ENCODE results near the gene NSUN4. TPM values are rescaled to one million over a fixed set of nuclear protein-coding genes. Genes with fewer than 3 reads are reported as not detected.
"Not testable (repeated sequence)": the region's sequence is repeated elsewhere in the genome, so short reads cannot be mapped to it uniquely, and the experiment has no call there.

The NSUN4 gene
- total RNA-seq, 1 donor from 2014 or later, result 32.7 TPM

GRCh38 chr1:46363121-46363520 is 22.5 kb downstream of the NSUN4 start:
- H3K36me3 Mint-ChIP-seq (ENCODE audit: low read depth), result peaks cover 8% of the 10 kb centered on the region
- no peaks in the 10 kb centered on the region for H3K27me3 Mint-ChIP-seq (ENCODE audit: low read depth)
- no peaks in the 10 kb centered on the region for H3K4me1 Mint-ChIP-seq
- peak overlapping the region; percentile 52 for H3K27ac Mint-ChIP-seq (ENCODE audit: unreplicated experiment)
- no peaks in the 10 kb centered on the region for H3K9me3 Mint-ChIP-seq
- DNase-seq (ENCODE audit: low read depth, low spot score), result no peak
- TF ChIP-seq, protein P1, sequence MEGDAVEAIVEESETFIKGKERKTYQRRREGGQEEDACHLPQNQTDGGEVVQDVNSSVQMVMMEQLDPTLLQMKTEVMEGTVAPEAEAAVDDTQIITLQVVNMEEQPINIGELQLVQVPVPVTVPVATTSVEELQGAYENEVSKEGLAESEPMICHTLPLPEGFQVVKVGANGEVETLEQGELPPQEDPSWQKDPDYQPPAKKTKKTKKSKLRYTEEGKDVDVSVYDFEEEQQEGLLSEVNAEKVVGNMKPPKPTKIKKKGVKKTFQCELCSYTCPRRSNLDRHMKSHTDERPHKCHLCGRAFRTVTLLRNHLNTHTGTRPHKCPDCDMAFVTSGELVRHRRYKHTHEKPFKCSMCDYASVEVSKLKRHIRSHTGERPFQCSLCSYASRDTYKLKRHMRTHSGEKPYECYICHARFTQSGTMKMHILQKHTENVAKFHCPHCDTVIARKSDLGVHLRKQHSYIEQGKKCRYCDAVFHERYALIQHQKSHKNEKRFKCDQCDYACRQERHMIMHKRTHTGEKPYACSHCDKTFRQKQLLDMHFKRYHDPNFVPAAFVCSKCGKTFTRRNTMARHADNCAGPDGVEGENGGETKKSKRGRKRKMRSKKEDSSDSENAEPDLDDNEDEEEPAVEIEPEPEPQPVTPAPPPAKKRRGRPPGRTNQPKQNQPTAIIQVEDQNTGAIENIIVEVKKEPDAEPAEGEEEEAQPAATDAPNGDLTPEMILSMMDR (conservative IDR thresholded peaks at IDR 0.05), result no peak
- no peak overlapping the region for H3K4me3 Mint-ChIP-seq

GRCh38 chr1:46364612-46365011 is 24.0 kb downstream of the NSUN4 start:
- Mint-ChIP-seq H3K9me3 (no peaks in the 10 kb centered on the region), H3K4me1 (no peaks in the 10 kb centered on the region), H3K27me3 (ENCODE audit: low read depth) (no peaks in the 10 kb centered on the region), H3K27ac (ENCODE audit: unreplicated experiment) (no peak overlapping the region), H3K36me3 (ENCODE audit: low read depth) (peaks cover 10% of the 10 kb centered on the region), H3K4me3 (no peak overlapping the region)
- TF ChIP-seq, protein P1 (conservative IDR thresholded peaks at IDR 0.05), result no peak
- DNase-seq (ENCODE audit: low read depth, low spot score), result no peak

- not testable (repeated sequence) for H3K4me1 Mint-ChIP-seq; H3K27me3 Mint-ChIP-seq (ENCODE audit: low read depth); H3K36me3 Mint-ChIP-seq (ENCODE audit: low read depth); H3K9me3 Mint-ChIP-seq; DNase-seq (ENCODE audit: low read depth, low spot score); H3K27ac Mint-ChIP-seq (ENCODE audit: unreplicated experiment); H3K4me3 Mint-ChIP-seq
Measured at GRCh38 chr1:46365796-46366195, 25.2 kb downstream of the NSUN4 start.

DNA sequence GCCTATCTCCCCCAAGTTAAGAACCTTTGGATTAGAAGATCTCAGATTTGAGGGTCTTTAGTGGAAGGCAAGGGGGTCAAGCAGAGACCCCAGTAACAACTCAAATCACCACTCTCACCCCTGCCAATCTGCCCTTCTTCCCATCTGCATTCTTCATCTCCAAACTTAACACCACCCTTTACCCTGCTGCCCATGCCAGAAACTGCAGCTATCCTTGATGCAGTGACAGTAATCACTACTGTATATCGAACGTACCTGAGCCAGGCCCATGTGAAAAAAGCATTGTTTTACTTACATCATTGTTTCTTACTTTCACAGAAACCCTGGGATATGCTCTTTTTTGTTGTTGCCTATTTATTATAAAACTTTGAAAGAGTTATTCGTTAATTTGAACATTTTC is 26.5 kb downstream of the NSUN4 start:
- H3K9me3 Mint-ChIP-seq, result no peaks in the 10 kb centered on the region
- H3K27me3 Mint-ChIP-seq (ENCODE audit: low read depth), result no peaks in the 10 kb centered on the region
- TF ChIP-seq, protein P1 (conservative IDR thresholded peaks at IDR 0.05), result no peak
- no peak overlapping the region for H3K27ac Mint-ChIP-seq (ENCODE audit: unreplicated experiment)
- DNase-seq (ENCODE audit: low read depth, low spot score), result no peak
- peaks cover 10% of the 10 kb centered on the region for H3K36me3 Mint-ChIP-seq (ENCODE audit: low read depth)
- H3K4me1 Mint-ChIP-seq, result no peaks in the 10 kb centered on the region
- H3K4me3 Mint-ChIP-seq, result no peak overlapping the region

- DNase-seq (ENCODE audit: low read depth, low spot score); H3K9me3 Mint-ChIP-seq; H3K4me3 Mint-ChIP-seq; H3K4me1 Mint-ChIP-seq; H3K36me3 Mint-ChIP-seq (ENCODE audit: low read depth); H3K27ac Mint-ChIP-seq (ENCODE audit: unreplicated experiment); H3K27me3 Mint-ChIP-seq (ENCODE audit: low read depth): not testable (repeated sequence)
Measured at GRCh38 chr1:46367701-46368100, 27.1 kb downstream of the NSUN4 start.

GRCh38 chr1:46368791-46369190 is 28.2 kb downstream of the NSUN4 start:
- no peaks in the 10 kb centered on the region for H3K27me3 Mint-ChIP-seq (ENCODE audit: low read depth)
- H3K4me1 Mint-ChIP-seq, result no peaks in the 10 kb centered on the region
- no peak overlapping the region for H3K4me3 Mint-ChIP-seq
- TF ChIP-seq, protein P1 (conservative IDR thresholded peaks at IDR 0.05), result no peak
- no peak for DNase-seq (ENCODE audit: low read depth, low spot score)
- peaks cover 10% of the 10 kb centered on the region for H3K36me3 Mint-ChIP-seq (ENCODE audit: low read depth)
- H3K9me3 Mint-ChIP-seq, result no peaks in the 10 kb centered on the region
- peak overlapping the region; percentile 21 for H3K27ac Mint-ChIP-seq (ENCODE audit: unreplicated experiment)

All from neural crest cell (in vitro differentiated cells).